Measurements from ENCODE around the gene TMEM236.

The TMEM236 gene

GRCh38 chr10:17731331-17732020 is 20.5 kb upstream of the TMEM236 start:
- no peak overlapping the region for H3K4me3 ChIP-seq (ENCODE audit: low read depth, low read length)
- TF ChIP-seq CTCF (IDR thresholded peaks at IDR 0.05; ENCODE audit: control insufficient read depth, extremely low read depth, insufficient read depth) = no peak
- no peak for DNase-seq (ENCODE audit: low read depth)

GRCh38 chr10:17733620-17734019 is 18.4 kb upstream of the TMEM236 start:
- TF ChIP-seq CTCF (IDR thresholded peaks at IDR 0.05; ENCODE audit: control insufficient read depth, extremely low read depth, insufficient read depth) = no peak
- no peak for DNase-seq (ENCODE audit: low read depth)
- no peak overlapping the region for H3K4me3 ChIP-seq (ENCODE audit: low read depth, low read length)

- no peak for TF ChIP-seq CTCF (IDR thresholded peaks at IDR 0.05; ENCODE audit: control insufficient read depth, extremely low read depth, insufficient read depth)
- no peak for DNase-seq (ENCODE audit: low read depth)
- H3K4me3 ChIP-seq (ENCODE audit: low read depth, low read length) = no peak overlapping the region
Measured at GRCh38 chr10:17734432-17735080, 17.4 kb upstream of the TMEM236 start.

GRCh38 chr10:17735166-17735941 is 16.6 kb upstream of the TMEM236 start:
- no peak for TF ChIP-seq CTCF (IDR thresholded peaks at IDR 0.05; ENCODE audit: control insufficient read depth, extremely low read depth, insufficient read depth)
- no peak for DNase-seq (ENCODE audit: low read depth)
- no peak overlapping the region for H3K4me3 ChIP-seq (ENCODE audit: low read depth, low read length)

GRCh38 chr10:17736223-17736622 is 15.8 kb upstream of the TMEM236 start:
- peak; percentile 20; the same call in 1 of the 2 replicates for TF ChIP-seq CTCF (IDR thresholded peaks at IDR 0.05; ENCODE audit: control insufficient read depth, extremely low read depth, insufficient read depth)
- no peak overlapping the region for H3K4me3 ChIP-seq (ENCODE audit: low read depth, low read length)
- DNase-seq (ENCODE audit: low read depth) = no peak

- DNase-seq (ENCODE audit: low read depth) = no peak
- no peak overlapping the region for H3K4me3 ChIP-seq (ENCODE audit: low read depth, low read length)
- TF ChIP-seq CTCF (IDR thresholded peaks at IDR 0.05; ENCODE audit: control insufficient read depth, extremely low read depth, insufficient read depth) = peak; percentile 61
Measured at GRCh38 chr10:17737027-17737965, 14.7 kb upstream of the TMEM236 start.
